NCI-H2196 (cell line): ENCODE results near the gene ATG7.
"Not testable (repeated sequence)": the region's sequence is repeated elsewhere in the genome, so short reads cannot be mapped to it uniquely, and the experiment has no call there.

Source experiments
- DNase-seq: peaks from one replicate; lab custom pipeline; 2025; ENCODE audit not compliant: unreplicated experiment; lab: John Stamatoyannopoulos, UW

Gene ATG7

GRCh38 chr3:11498646-11499045, 226.4 kb downstream of the ATG7 start:
- peak; percentile 58 for DNase-seq

DNA sequence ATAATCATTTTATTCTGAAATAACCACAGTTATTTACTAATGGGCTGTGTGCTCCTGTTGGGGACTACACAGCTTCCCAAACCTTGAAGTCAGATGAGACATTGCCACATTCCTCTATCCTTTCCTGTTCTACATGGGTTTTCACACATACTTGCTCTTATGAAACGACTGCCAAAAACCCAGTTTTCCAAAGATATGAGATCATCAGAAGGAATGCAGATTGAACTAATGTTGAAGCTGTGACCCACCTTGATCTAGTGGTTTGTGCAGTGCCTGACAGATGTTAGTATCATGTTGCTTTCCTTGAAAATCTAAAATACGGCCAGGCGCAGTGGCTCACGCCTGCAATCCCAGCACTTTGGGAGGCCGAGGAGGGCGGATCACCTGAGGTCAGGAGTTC, 226.9 kb downstream of the ATG7 start:
- no peak for DNase-seq

DNA sequence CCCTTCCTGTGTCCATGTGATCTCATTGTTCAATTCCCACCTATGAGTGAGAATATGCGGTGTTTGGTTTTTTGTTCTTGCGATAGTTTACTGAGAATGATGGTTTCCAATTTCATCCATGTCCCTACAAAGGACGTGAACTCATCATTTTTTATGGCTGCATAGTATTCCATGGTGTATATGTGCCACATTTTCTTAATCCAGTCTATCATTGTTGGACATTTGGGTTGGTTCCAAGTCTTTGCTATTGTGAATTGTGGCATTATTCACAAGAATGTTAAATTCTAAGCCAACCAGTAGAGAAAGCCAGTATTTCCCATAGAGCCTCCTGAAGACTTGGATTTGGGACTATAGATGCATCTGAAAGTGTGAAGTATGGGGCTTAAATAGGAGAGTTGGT, 230.2 kb downstream of the ATG7 start:
- not testable (repeated sequence) for DNase-seq

- DNase-seq = no peak
These were observed 235.5 kb downstream of the ATG7 start for GRCh38 chr3:11507719-11508118.

GRCh38 chr3:11508346-11509172, 236.4 kb downstream of the ATG7 start:
- DNase-seq = no peak

DNA sequence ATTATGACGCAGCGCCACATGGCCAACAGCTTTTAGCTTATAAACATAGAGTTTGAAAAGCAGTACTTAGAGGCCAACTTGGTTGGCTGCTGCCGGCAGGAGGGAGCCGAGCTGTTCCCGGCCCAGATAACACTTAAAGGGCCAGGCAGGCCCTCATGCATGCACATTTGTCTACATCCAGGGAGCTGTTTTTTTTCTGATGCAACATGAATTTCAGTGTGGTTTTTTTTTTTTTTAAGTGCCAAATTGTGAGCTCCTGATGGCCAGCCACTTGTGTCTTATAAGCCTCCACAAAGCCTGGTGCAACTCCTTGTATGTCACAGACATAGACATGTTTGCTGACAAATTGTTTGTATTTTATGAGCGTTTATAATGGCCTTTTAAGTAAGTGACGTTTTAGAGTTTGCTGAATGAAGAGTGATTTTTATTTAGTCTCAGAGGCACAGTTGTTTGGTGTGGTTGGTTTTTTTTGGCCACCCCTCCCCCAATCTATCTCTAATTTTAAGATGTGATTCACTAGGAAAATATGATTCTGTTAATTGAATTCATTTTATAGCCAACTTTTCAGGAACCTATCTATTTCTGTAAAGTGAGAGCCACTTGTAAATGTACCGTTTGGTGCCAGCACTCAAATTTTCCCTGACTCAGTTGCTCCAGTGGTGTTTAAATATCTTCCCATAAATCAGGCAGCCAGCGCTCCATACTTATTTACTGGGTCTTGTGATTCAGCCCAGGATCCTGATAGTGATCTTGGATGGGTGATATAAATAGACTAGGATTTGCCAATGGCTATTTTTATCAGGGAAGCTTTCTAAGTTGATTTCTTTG, 237.2 kb downstream of the ATG7 start:
- peak; percentile 37 for DNase-seq

GRCh38 chr3:11510001-11510340, 237.8 kb downstream of the ATG7 start:
- DNase-seq = peak; percentile 37

- no peak for DNase-seq
These were observed 238.2 kb downstream of the ATG7 start for GRCh38 chr3:11510356-11510755.

- DNase-seq = not testable (repeated sequence)
These were observed 239.4 kb downstream of the ATG7 start for GRCh38 chr3:11511606-11512005.

- DNase-seq = not testable (repeated sequence)
These were observed 241.1 kb downstream of the ATG7 start for GRCh38 chr3:11513125-11513816.

- DNase-seq = no peak
These were observed 241.6 kb downstream of the ATG7 start for GRCh38 chr3:11513817-11514135.

DNA sequence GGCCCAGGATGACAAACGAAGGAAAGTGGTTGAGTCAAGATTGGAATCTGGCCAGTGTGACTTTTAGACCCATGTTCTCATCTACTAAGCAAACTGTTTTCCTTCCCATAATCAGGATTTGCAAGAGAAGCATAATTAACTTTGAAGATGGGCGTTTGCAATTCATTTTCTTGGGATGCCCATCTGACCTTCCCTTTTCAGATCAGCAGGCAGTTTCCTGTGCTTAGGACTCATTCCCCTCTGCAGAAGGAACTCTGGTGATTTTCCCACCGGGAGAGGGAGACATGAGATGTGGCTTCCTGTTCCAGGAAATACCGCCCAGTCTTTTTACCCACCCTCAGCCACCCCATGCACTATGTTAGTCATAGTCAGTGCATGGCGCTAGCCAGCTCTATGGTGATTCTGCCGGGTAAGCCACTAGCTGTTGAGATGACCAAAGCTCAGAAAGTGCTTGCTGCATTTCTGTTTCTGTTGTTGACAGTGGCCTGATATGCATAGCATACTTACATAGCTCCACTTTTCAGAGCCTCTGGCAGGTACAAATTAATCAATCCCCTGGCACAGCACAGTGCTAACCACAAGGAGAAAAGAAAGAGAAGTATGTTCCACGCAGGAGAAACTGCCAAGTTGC, 242.1 kb downstream of the ATG7 start:
- DNase-seq = no peak

DNA sequence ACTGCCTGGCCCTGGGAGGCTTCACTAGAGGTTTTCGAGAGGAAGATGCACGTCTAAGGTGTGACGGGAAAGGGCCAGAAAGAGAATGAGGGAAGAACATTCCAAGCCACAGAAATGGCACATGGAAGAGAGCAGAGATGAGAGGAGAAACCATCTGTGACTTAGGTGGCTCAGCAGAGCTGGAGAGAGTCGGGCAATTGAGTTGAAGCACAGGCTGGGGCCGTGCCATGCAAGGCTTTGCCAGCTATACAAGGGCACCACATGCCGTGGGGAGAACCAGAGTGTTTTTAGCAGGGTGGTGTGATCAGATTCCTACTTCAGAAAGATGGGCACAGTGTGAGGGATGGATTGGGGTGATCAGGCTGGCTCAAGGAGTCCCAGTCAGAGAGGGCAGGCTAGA, 245.4 kb downstream of the ATG7 start:
- no peak for DNase-seq

DNA sequence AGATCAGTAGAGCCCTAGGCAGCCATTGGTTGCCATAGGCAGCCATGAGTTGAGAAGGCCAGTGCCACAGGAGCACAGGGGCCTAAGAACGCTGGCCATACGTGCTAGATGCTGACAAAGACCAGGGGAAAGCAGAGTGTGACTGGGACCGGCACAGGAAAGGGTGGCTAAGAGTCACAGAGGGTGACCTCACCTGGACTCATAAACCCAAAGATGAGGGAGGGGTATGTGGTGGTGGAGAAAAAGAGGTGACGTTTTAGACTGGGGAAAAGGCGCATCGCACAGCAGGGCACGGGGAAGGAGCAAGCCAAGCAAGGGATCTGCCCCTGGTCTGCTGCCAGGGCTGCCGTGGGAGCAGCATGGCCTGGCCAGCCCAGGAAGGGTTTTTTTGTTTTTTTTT, 249.0 kb downstream of the ATG7 start:
- DNase-seq = no peak

- DNase-seq = no peak
These were observed 250.2 kb downstream of the ATG7 start for GRCh38 chr3:11522398-11522715.

- no peak for DNase-seq
These were observed 250.9 kb downstream of the ATG7 start for GRCh38 chr3:11522953-11523571.

GRCh38 chr3:11523572-11524101, 251.4 kb downstream of the ATG7 start:
- no peak for DNase-seq

DNA sequence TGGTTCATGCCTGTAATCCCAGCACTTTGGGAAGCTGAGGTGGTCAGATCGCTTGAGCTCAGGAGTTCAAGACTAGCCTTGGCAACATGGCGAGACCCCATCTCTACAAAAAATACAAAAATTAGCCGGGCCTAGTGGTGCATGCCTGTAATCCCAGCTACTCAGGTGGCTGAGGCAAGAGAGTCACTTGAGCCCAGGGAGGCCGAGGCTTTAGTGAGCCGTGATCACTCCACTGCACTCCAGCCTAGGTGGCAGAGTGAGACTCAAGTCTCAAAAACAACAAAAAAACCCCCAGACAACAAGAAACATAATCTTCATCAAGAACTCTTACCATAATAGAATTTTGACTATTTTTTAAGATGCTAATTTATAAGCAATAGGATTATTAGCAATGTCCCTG, 253.9 kb downstream of the ATG7 start:
- not testable (repeated sequence) for DNase-seq

GRCh38 chr3:11529281-11529680, 257.1 kb downstream of the ATG7 start:
- DNase-seq = no peak

DNA sequence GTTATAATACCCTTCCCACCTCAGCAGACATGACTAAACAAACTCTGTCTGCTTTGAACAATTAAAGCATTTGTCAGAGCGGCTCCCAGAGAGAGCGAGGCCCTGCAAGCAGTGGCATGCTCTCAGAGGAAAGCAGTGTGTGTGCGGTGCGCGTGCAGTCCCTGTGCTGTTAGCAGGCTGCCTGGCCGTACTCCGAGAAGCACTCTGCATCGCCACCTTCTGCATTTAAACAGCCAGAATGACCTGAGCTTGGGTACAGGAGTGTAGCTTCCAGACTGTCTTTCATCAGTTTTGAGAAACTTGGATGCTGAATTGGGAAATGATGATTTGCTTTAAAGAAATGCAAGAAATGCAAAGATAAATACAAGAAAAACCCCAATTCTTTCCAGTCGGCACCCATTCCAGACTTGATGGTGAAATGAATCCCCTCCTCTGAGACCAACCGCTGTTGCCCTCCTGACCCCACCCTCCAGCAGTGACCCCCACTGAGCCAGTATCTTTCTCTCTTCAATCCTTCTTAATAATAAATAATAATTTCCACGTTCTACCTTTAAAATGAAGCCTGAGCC, 258.0 kb downstream of the ATG7 start:
- DNase-seq = no peak
